GM19328 (cell line): Measurements from ENCODE around the gene PACS2.

ENCODE experiments used
- ATAC-seq: cut with Tn5 transposase; IDR thresholded peaks from one replicate; pipeline ENCODE4 v1.9.1; 2021; ENCODE audit warnings: mild to moderate bottlenecking, moderate library complexity; ENCODE audit not compliant: unreplicated experiment

Gene PACS2

GRCh38 chr14:105384041-105384557, 69.6 kb downstream of the PACS2 start:
- ATAC-seq = no peak

GRCh38 chr14:105384605-105385321, 70.2 kb downstream of the PACS2 start:
- ATAC-seq = no peak

DNA sequence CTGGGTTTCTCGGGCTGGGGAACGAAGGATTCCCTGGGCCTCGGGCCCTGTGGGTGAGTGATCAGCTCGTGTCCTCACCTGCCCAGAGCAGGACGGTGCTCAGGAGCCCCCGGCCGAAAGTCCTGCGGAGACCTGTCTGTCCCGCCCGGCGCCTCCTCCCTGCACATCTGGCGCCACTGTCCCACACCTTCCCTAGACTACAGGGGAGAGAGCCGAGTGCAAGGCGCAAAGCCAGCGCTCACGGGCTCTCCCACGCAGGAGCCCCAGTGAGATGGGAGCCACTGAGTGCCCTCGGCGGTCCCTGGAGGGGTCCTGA, 70.7 kb downstream of the PACS2 start:
- ATAC-seq = no peak

- no peak for ATAC-seq
Measured at GRCh38 chr14:105385698-105386365, 71.3 kb downstream of the PACS2 start.

GRCh38 chr14:105386581-105387529, 72.3 kb downstream of the PACS2 start:
- ATAC-seq = no peak

DNA sequence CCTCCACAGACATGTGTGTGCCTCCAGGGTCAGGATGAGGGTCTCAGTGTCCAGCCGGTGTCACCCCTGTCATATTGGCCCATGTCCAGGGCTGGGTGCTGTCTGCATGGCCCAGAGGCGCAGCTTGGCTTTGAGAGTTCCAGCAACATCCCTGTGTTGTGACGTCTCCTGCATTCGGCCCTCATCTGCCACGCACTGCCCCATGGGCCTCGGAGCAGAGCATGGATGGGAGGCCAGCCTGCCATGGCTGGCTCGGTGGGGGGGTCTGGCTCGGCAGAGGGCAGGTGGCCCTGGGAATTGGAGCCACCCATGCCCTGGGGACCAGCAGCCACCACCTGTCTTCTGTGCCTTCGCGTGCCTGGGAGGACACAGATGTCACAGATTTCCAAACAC, 73.0 kb downstream of the PACS2 start:
- ATAC-seq = no peak

GRCh38 chr14:105388110-105388951, 73.8 kb downstream of the PACS2 start:
- ATAC-seq = no peak

DNA sequence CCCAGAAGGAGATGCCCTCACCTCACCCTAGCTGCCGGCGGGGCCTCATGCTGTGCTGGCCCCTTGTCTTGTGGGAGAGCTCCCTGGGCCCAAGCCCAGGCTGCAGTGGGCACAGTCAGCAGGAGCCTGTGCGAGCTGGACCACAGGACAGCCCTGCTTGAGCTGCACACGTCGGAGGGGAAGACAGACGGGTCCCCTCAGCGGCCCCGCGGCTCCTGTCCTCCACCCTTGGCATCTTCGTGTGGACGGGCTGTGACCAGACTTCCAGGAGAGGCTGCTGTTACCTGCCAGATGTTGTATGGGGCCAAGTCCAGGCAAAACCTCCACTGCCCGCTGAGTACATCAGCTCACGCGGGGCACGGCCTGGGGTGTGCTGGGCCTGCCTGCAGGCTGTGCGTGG, 74.4 kb downstream of the PACS2 start:
- ATAC-seq = no peak

DNA sequence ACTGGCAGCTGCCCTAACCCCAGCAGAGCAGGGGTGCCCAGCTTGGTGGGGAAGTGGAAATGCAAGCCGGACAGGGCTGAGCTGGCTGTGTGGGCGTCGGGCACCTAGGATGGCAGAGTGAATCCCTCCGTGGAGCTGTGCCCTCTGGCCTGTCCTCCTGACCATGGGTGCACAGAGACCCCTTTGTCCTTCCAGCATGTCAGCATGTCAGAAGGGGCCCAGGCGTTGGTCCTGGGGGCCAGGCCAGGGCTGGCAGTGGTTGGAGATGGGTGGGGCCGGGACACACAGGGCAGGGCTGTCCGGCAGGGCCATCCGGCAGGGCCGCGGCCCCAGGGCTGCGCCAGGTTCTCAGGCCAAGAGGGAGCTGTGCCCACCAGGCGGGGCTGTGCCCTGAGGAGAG, 75.0 kb downstream of the PACS2 start:
- no peak for ATAC-seq

GRCh38 chr14:105389976-105390848, 75.7 kb downstream of the PACS2 start:
- ATAC-seq = no peak

DNA sequence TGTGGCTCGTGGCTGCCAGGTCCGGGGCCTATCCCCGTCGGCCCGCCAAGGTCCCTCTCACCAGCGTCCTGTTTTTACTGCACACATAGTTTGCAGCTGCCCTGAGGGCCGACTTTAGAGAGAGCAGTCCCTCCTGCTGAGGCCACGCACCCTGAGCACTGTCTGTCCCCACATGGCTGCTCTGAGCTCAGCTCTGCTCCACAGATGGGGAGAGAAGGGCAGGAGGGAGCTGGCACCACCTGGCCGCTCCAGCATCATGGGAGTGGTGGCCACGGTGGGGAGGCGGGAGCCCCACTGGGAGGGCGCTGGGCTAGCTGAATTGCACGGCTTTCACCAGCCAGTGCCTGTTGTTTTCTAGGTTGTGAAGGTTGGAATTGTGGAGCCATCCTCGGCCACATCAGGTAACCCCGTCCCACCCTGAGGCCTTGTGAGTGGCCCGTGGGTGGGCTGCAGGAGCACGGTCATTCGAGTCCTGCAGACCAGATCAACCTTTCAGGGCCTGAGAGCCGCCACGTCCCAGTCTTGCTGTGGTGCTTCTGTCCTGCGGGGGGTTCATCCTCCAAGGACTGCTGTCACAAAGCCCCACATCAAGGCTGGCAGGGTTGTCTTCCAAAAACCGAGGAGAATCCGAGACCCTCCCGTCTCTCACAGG, 76.4 kb downstream of the PACS2 start:
- no peak for ATAC-seq

DNA sequence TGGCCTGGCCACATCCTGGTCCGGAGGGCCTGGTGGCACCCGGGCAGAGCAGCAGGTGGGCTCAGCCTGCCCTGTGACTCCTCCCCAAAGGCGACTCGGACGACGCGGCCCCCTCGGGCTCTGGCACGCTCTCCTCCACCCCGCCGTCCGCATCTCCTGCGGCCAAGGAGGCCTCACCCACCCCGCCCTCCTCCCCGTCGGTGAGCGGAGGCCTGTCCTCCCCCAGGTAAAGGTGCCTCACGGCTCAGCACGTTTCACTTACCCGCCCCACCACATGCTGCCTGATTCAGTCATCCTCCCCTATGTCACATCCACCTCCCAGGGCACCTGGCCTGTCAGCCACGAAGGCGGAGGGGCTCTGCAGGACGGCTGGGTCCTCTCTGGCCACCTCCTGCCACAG, 77.0 kb downstream of the PACS2 start:
- ATAC-seq = no peak

GRCh38 chr14:105392131-105393090, 77.9 kb downstream of the PACS2 start:
- no peak for ATAC-seq

DNA sequence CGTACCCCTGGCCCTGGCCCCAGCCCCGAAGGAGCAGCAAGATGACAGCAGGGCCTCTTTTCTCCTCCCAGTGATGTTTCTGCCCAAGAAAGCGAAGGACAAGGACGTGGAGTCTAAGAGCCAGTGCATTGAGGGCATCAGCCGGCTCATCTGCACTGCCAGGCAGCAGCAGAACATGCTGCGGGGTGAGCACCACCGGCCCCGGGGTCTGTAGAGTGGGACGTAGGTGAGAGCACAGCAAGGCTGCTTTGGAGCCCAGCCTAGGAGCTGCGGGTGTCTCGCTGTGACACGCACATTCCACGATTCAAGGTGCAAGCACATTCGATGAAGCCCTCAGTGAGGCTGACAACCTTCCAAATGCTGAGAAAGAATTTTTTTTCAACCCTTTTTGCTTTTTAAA, 78.6 kb downstream of the PACS2 start:
- no peak for ATAC-seq

- no peak for ATAC-seq
Measured at GRCh38 chr14:105394714-105395537, 80.4 kb downstream of the PACS2 start.

GRCh38 chr14:105395538-105395854, 80.9 kb downstream of the PACS2 start:
- ATAC-seq = no peak

GRCh38 chr14:105397350-105397931, 82.9 kb downstream of the PACS2 start:
- ATAC-seq = no peak
